Measurements from ENCODE around the gene STMND1.

The STMND1 gene

GRCh38 chr6:17086469-17086868, 15.4 kb upstream of the STMND1 start:
- no peak overlapping the region for H2BK5ac ChIP-seq (ENCODE audit: low read length)
- H3K4me3 ChIP-seq (ENCODE audit: low read length in 2 of 2): no peak overlapping the region
- no peaks in the 10 kb centered on the region for H3K4me1 ChIP-seq (ENCODE audit: control insufficient read depth in 2 of 2, insufficient read depth in 1 of 2, low read depth in 1 of 2, low read length in 2 of 2)
- no peak overlapping the region for H2AK5ac ChIP-seq (ENCODE audit: low read depth, low read length)
- no peak for DNase-seq (ENCODE audit: low spot score)
- no peak overlapping the region for H3K18ac ChIP-seq (ENCODE audit: low read length)
- H3K27ac ChIP-seq (replicated peaks; ENCODE audit: low read length): no peak overlapping the region
- H3K4me2 ChIP-seq (ENCODE audit: insufficient read depth, low read length, poor library complexity, severe bottlenecking): no peak overlapping the region
- H3K9me3 ChIP-seq (replicated peaks in 1 of 2; ENCODE audit: control insufficient read depth in 2 of 2, insufficient read depth in 1 of 2, low read depth in 1 of 2, low read length in 2 of 2): peaks cover 0 to 2% of the 10 kb centered on the region in 2 donors
- H3K79me1 ChIP-seq (ENCODE audit: low read depth, low read length): no peaks in the 10 kb centered on the region
- no peak overlapping the region for H3K23ac ChIP-seq (ENCODE audit: low read depth, low read length, poor library complexity)
- H3K36me3 ChIP-seq (replicated peaks in 1 of 2; ENCODE audit: control insufficient read depth in 2 of 2, insufficient read depth in 2 of 2, low read length in 2 of 2): no peaks in the 10 kb centered on the region
- WGBS, 2 donors (ENCODE audit: extremely low coverage in 2 of 2, insufficient read length in 2 of 2, insufficient replicate concordance in 1 of 2): no CpG with 5 or more reads among the region's 11 CpGs
- no peak overlapping the region for H3K4ac ChIP-seq (ENCODE audit: low read length)
- H2BK12ac ChIP-seq (ENCODE audit: low read length): no peak overlapping the region
- H3K9ac ChIP-seq (ENCODE audit: low read depth, low read length, poor library complexity): no peak overlapping the region
- H3K27me3 ChIP-seq (ENCODE audit: control insufficient read depth in 3 of 3, insufficient read depth in 3 of 3, low read depth in 1 of 3, low read length in 3 of 3): no peaks in the 10 kb centered on the region
- no peak overlapping the region for H3K14ac ChIP-seq (ENCODE audit: low read length)
- H2BK120ac ChIP-seq (ENCODE audit: low read depth, low read length): no peak overlapping the region
- no peak overlapping the region for H2BK15ac ChIP-seq (ENCODE audit: low read length)
- no peak overlapping the region for H2AFZ ChIP-seq (ENCODE audit: low read length)
- no peak overlapping the region for H4K91ac ChIP-seq (ENCODE audit: low read depth, low read length, poor library complexity)
- no peak overlapping the region for H4K8ac ChIP-seq (ENCODE audit: low read depth, low read length)

- no peak overlapping the region for H3K4ac ChIP-seq (ENCODE audit: low read length)
- H3K27me3 ChIP-seq (ENCODE audit: control insufficient read depth in 3 of 3, insufficient read depth in 3 of 3, low read depth in 1 of 3, low read length in 3 of 3): no peaks in the 10 kb centered on the region
- H4K91ac ChIP-seq (ENCODE audit: low read depth, low read length, poor library complexity): no peak overlapping the region
- no peak overlapping the region for H2BK5ac ChIP-seq (ENCODE audit: low read length)
- no peak overlapping the region for H4K8ac ChIP-seq (ENCODE audit: low read depth, low read length)
- no peak overlapping the region for H3K4me2 ChIP-seq (ENCODE audit: insufficient read depth, low read length, poor library complexity, severe bottlenecking)
- no CpG with 5 or more reads among the region's 4 CpGs for WGBS, 2 donors (ENCODE audit: extremely low coverage in 2 of 2, insufficient read length in 2 of 2, insufficient replicate concordance in 1 of 2)
- H3K9me3 ChIP-seq (replicated peaks in 1 of 2; ENCODE audit: control insufficient read depth in 2 of 2, insufficient read depth in 1 of 2, low read depth in 1 of 2, low read length in 2 of 2): peaks cover 0 to 2% of the 10 kb centered on the region in 2 donors
- H3K18ac ChIP-seq (ENCODE audit: low read length): no peak overlapping the region
- no peak overlapping the region for H2AFZ ChIP-seq (ENCODE audit: low read length)
- H3K27ac ChIP-seq (replicated peaks; ENCODE audit: low read length): no peak overlapping the region
- no peak overlapping the region for H2BK12ac ChIP-seq (ENCODE audit: low read length)
- H3K23ac ChIP-seq (ENCODE audit: low read depth, low read length, poor library complexity): no peak overlapping the region
- H3K79me1 ChIP-seq (ENCODE audit: low read depth, low read length): no peaks in the 10 kb centered on the region
- H3K14ac ChIP-seq (ENCODE audit: low read length): no peak overlapping the region
- H3K9ac ChIP-seq (ENCODE audit: low read depth, low read length, poor library complexity): no peak overlapping the region
- no peak overlapping the region for H3K4me3 ChIP-seq (ENCODE audit: low read length in 2 of 2)
- no peak for DNase-seq (ENCODE audit: low spot score)
- no peak overlapping the region for H2AK5ac ChIP-seq (ENCODE audit: low read depth, low read length)
- H2BK120ac ChIP-seq (ENCODE audit: low read depth, low read length): no peak overlapping the region
- no peak overlapping the region for H2BK15ac ChIP-seq (ENCODE audit: low read length)
- no peaks in the 10 kb centered on the region for H3K4me1 ChIP-seq (ENCODE audit: control insufficient read depth in 2 of 2, insufficient read depth in 1 of 2, low read depth in 1 of 2, low read length in 2 of 2)
- no peaks in the 10 kb centered on the region for H3K36me3 ChIP-seq (replicated peaks in 1 of 2; ENCODE audit: control insufficient read depth in 2 of 2, insufficient read depth in 2 of 2, low read length in 2 of 2)
Observed at GRCh38 chr6:17088091-17088611, 13.7 kb upstream of the STMND1 start.

DNA sequence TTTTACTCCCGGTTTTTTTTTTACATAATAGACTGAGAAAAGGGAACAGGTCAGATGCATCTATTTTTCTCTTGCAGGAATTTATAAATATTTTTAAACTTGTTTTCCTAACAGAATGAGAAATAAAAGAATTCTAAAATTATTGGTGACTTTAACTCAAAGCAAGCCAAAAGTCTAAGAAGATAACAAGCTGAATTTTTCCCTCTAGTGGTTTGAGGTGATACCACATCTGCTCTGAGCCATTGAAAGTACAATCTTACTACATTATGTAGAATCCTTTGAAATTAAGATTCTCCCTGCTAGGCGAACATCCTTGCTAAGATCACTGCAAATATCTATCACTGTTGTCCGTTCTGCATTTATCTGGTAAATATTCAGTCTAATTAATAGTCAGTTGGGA, 10.7 kb upstream of the STMND1 start:
- Histone ChIP-seq H3K9ac (ENCODE audit: low read depth, low read length, poor library complexity) (no peak overlapping the region), H2AK5ac (ENCODE audit: low read depth, low read length) (no peak overlapping the region), H4K91ac (ENCODE audit: low read depth, low read length, poor library complexity) (no peak overlapping the region), H2BK15ac (ENCODE audit: low read length) (no peak overlapping the region), H3K23ac (ENCODE audit: low read depth, low read length, poor library complexity) (no peak overlapping the region), H3K4me3 (ENCODE audit: low read length in 2 of 2) (no peak overlapping the region), H2BK120ac (ENCODE audit: low read depth, low read length) (no peak overlapping the region), H3K4me2 (ENCODE audit: insufficient read depth, low read length, poor library complexity, severe bottlenecking) (no peak overlapping the region), H3K14ac (ENCODE audit: low read length) (no peak overlapping the region), H2BK5ac (ENCODE audit: low read length) (no peak overlapping the region), H3K4ac (ENCODE audit: low read length) (no peak overlapping the region), H3K9me3 (replicated peaks in 1 of 2; ENCODE audit: control insufficient read depth in 2 of 2, insufficient read depth in 1 of 2, low read depth in 1 of 2, low read length in 2 of 2) (peaks cover 0 to 2% of the 10 kb centered on the region in 2 donors), H2BK12ac (ENCODE audit: low read length) (no peak overlapping the region), H4K8ac (ENCODE audit: low read depth, low read length) (no peak overlapping the region), H3K27me3 (ENCODE audit: control insufficient read depth in 3 of 3, insufficient read depth in 3 of 3, low read depth in 1 of 3, low read length in 3 of 3) (peaks cover 0 to 1% (median 0%) of the 10 kb centered on the region in 3 experiments), H3K79me1 (ENCODE audit: low read depth, low read length) (no peaks in the 10 kb centered on the region), H2AFZ (ENCODE audit: low read length) (no peak overlapping the region), H3K18ac (ENCODE audit: low read length) (no peak overlapping the region), H3K36me3 (replicated peaks in 1 of 2; ENCODE audit: control insufficient read depth in 2 of 2, insufficient read depth in 2 of 2, low read length in 2 of 2) (no peaks in the 10 kb centered on the region), H3K4me1 (ENCODE audit: control insufficient read depth in 2 of 2, insufficient read depth in 1 of 2, low read depth in 1 of 2, low read length in 2 of 2) (peaks cover 2 to 3% of the 10 kb centered on the region in 2 donors), H3K27ac (replicated peaks; ENCODE audit: low read length) (no peak overlapping the region)
- WGBS, 2 donors (ENCODE audit: extremely low coverage in 2 of 2, insufficient read length in 2 of 2, insufficient replicate concordance in 1 of 2): no CpG with 5 or more reads among the region's 3 CpGs
- no peak for DNase-seq (ENCODE audit: low spot score)

DNA sequence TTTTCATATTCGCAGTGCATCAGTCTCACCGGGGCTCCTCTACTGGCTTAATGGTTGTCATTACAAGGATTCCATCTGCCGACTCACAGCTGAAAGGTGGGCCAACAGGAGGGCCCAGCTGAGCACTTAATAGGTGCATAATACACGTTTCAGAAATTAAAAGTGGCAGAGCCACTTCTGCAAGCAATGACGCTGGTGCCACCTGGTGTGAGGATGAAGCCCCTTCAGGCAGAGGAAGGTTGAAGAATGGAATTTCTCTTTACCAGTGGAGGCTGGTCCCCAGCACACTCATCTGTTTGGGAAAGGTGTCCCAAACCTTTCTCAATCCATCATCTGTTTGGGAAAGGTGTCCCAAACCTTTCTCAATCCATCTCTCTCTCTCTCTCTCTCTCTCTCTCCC, 8.2 kb upstream of the STMND1 start:
- H3K4me2 ChIP-seq (ENCODE audit: insufficient read depth, low read length, poor library complexity, severe bottlenecking): no peak overlapping the region
- H3K27ac ChIP-seq (replicated peaks; ENCODE audit: low read length): no peak overlapping the region
- H3K4me1 ChIP-seq (ENCODE audit: control insufficient read depth in 2 of 2, insufficient read depth in 1 of 2, low read depth in 1 of 2, low read length in 2 of 2): peaks cover 2 to 3% of the 10 kb centered on the region in 2 donors
- H2BK15ac ChIP-seq (ENCODE audit: low read length): no peak overlapping the region
- no peak overlapping the region for H4K8ac ChIP-seq (ENCODE audit: low read depth, low read length)
- no peak overlapping the region for H2BK120ac ChIP-seq (ENCODE audit: low read depth, low read length)
- no peak overlapping the region for H4K91ac ChIP-seq (ENCODE audit: low read depth, low read length, poor library complexity)
- H2AFZ ChIP-seq (ENCODE audit: low read length): no peak overlapping the region
- no peak overlapping the region for H3K18ac ChIP-seq (ENCODE audit: low read length)
- H3K36me3 ChIP-seq (replicated peaks in 1 of 2; ENCODE audit: control insufficient read depth in 2 of 2, insufficient read depth in 2 of 2, low read length in 2 of 2): no peaks in the 10 kb centered on the region
- no peak overlapping the region for H3K23ac ChIP-seq (ENCODE audit: low read depth, low read length, poor library complexity)
- H2BK12ac ChIP-seq (ENCODE audit: low read length): no peak overlapping the region
- H2AK5ac ChIP-seq (ENCODE audit: low read depth, low read length): no peak overlapping the region
- no peak for DNase-seq (ENCODE audit: low spot score)
- H3K9me3 ChIP-seq (replicated peaks in 1 of 2; ENCODE audit: control insufficient read depth in 2 of 2, insufficient read depth in 1 of 2, low read depth in 1 of 2, low read length in 2 of 2): peaks cover 0 to under 1% of the 10 kb centered on the region in 2 donors
- no peak overlapping the region for H3K4me3 ChIP-seq (ENCODE audit: low read length in 2 of 2)
- no peak overlapping the region for H3K9ac ChIP-seq (ENCODE audit: low read depth, low read length, poor library complexity)
- H3K79me1 ChIP-seq (ENCODE audit: low read depth, low read length): no peaks in the 10 kb centered on the region
- WGBS, 2 donors (ENCODE audit: extremely low coverage in 2 of 2, insufficient read length in 2 of 2, insufficient replicate concordance in 1 of 2): no CpG with 5 or more reads among the region's 5 CpGs
- H3K4ac ChIP-seq (ENCODE audit: low read length): no peak overlapping the region
- peaks cover 0 to 3% (median 0%) of the 10 kb centered on the region in 3 experiments for H3K27me3 ChIP-seq (ENCODE audit: control insufficient read depth in 3 of 3, insufficient read depth in 3 of 3, low read depth in 1 of 3, low read length in 3 of 3)
- H3K14ac ChIP-seq (ENCODE audit: low read length): no peak overlapping the region
- no peak overlapping the region for H2BK5ac ChIP-seq (ENCODE audit: low read length)

Data from neuronal stem cell (in vitro differentiated cells).